Esophagus muscularis mucosa (tissue), 4 donors: Measurements from ENCODE around the gene CYB5RL.

Source experiments
- CTCF ChIP-seq, 3 experiments: fragments of 200-600 bp in 2 of 3; fragments of 450-650 bp in 1 of 3; sonication (generic) in 2 of 3; IDR thresholded peaks; one replicate each; pipeline ENCODE4 v1.5.1; 2017 to 2019; ENCODE audit warnings: antibody characterized with exemption in 3 of 3, mild to moderate bottlenecking in 2 of 3, moderate library complexity in 1 of 3
- EP300 ChIP-seq: sonication (generic); formaldehyde crosslinking; IDR thresholded peaks from one replicate; pipeline ENCODE4 v1.6.1; 2017; ENCODE audit warnings: antibody characterized with exemption
- POLR2A ChIP-seq: fragments of 450-650 bp; IDR thresholded peaks from one replicate; pipeline ENCODE4 v1.6.1; 2017; ENCODE audit warnings: antibody characterized with exemption, moderate library complexity, mild to moderate bottlenecking, low read depth
- POLR2AphosphoS5 ChIP-seq, 2 donors: sonication (generic); formaldehyde crosslinking; IDR thresholded peaks; one replicate each; pipeline ENCODE4 v1.6.1; 2017; ENCODE audit warnings: antibody characterized with exemption in 2 of 2

GRCh38 chr1:54191525-54191924, 8.3 kb downstream of the CYB5RL start:
- TF ChIP-seq CTCF (IDR thresholded peaks at IDR 0.05) = no peak
- TF ChIP-seq POLR2AphosphoS5 (IDR thresholded peaks at IDR 0.05) = no peak
- TF ChIP-seq POLR2A = no peak
- TF ChIP-seq EP300 = no peak
